ENCODE measurements around the gene GMNN. TPM values are rescaled to one million over a fixed set of nuclear protein-coding genes. Genes with fewer than 3 reads are reported as not detected.

Gene GMNN
- total and polyA plus RNA-seq, 2 donors (not counting 1 experiment from before 2014, with no cell fraction given): 3.8 to 7.3 TPM

DNA sequence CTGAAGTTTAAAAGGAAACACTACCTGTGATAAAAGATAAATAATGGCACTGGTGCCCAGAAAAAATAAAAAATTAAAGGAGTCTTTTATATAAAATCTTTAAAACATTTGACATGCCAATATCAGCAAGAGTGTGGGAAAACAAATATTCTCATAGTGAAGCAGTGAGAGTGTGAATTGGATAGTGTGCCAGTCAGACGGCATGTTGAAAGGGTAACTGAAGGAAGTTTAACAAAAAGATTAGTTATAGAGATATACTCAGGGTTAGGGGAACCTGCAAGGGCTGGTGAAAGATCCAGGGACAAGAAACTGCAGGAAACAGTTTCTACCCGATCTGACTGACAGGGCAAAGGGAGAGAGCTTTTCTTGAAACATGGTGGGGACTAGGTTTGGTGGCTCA, 22.2 kb upstream of the GMNN start:
- no peak overlapping the region for H2AFZ ChIP-seq (ENCODE audit: insufficient read depth, low read depth, low read length, poor library complexity, severe bottlenecking)
- H3K4me1 ChIP-seq (ENCODE audit: control insufficient read depth in 2 of 2, insufficient read depth in 2 of 2, low read length in 2 of 2): peaks cover 3 to 9% of the 10 kb centered on the region in 2 donors
- Mint-ChIP-seq H3K9me3 (ENCODE audit: insufficient read depth) (no peaks in the 10 kb centered on the region), H3K4me3 (no peak overlapping the region), H3K27me3 (peaks cover 7% of the 10 kb centered on the region), H3K27ac (no peak overlapping the region), H3K4me1 (peaks cover 7% of the 10 kb centered on the region)
- H3K27ac ChIP-seq (ENCODE audit: low read length in 2 of 2): no peak overlapping the region
- TF ChIP-seq, protein P1, sequence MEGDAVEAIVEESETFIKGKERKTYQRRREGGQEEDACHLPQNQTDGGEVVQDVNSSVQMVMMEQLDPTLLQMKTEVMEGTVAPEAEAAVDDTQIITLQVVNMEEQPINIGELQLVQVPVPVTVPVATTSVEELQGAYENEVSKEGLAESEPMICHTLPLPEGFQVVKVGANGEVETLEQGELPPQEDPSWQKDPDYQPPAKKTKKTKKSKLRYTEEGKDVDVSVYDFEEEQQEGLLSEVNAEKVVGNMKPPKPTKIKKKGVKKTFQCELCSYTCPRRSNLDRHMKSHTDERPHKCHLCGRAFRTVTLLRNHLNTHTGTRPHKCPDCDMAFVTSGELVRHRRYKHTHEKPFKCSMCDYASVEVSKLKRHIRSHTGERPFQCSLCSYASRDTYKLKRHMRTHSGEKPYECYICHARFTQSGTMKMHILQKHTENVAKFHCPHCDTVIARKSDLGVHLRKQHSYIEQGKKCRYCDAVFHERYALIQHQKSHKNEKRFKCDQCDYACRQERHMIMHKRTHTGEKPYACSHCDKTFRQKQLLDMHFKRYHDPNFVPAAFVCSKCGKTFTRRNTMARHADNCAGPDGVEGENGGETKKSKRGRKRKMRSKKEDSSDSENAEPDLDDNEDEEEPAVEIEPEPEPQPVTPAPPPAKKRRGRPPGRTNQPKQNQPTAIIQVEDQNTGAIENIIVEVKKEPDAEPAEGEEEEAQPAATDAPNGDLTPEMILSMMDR (IDR thresholded peaks at IDR 0.05): no peak
- no peak for TF ChIP-seq EZH2 (IDR thresholded peaks at IDR 0.05; ENCODE audit: borderline replicate concordance, insufficient read depth, low read depth, low read length, poor library complexity, severe bottlenecking)
- no peak overlapping the region for H3K4me3 ChIP-seq (ENCODE audit: control extremely low read depth in 1 of 5, extremely low read depth in 1 of 5, insufficient read depth in 1 of 5, low read depth in 2 of 5, low read length in 4 of 5)
- CTCF ChIA-PET: interaction anchor here (1.0 kb wide), 1 partner anchor 274 kb away, joined by 3 read pairs; no protein-coding TSS in a partner anchor
- ATAC-seq (ENCODE audit: low read depth) (no peak), DNase-seq (no peak)
- no peaks in the 10 kb centered on the region for H3K79me2 ChIP-seq (ENCODE audit: control insufficient read depth, insufficient read depth, low read length)
- POLR2A ChIA-PET: no interaction called here
- intact Hi-C loops (cut with micrococcal nuclease): no loop called here
- H3K9ac ChIP-seq (ENCODE audit: low read length): no peak overlapping the region
- no peaks in the 10 kb centered on the region for H4K20me1 ChIP-seq (ENCODE audit: control insufficient read depth, insufficient read depth, low read length, poor library complexity, severe bottlenecking)
- no peak overlapping the region for H3K4me2 ChIP-seq (replicated peaks; ENCODE audit: low read depth, low read length, poor library complexity, severe bottlenecking)
- 64% methylated on average over 2 of the region's 2 CpGs for WGBS (ENCODE audit: insufficient coverage)
- no peaks in the 10 kb centered on the region for H3K27me3 ChIP-seq (replicated peaks in 1 of 4; ENCODE audit: control extremely low read depth in 1 of 4, control insufficient read depth in 3 of 4, insufficient read depth in 4 of 4, low read length in 3 of 4)
- H3K36me3 ChIP-seq (replicated peaks in 1 of 2; ENCODE audit: control extremely low read depth in 1 of 2, control insufficient read depth in 1 of 2, extremely low read depth in 1 of 2, insufficient read depth in 2 of 2, low read length in 1 of 2): no peaks in the 10 kb centered on the region
- no peaks in the 10 kb centered on the region for H3K9me3 ChIP-seq (ENCODE audit: control extremely low read depth in 1 of 3, control insufficient read depth in 2 of 3, insufficient read depth in 1 of 3, low read length in 2 of 3)

DNA sequence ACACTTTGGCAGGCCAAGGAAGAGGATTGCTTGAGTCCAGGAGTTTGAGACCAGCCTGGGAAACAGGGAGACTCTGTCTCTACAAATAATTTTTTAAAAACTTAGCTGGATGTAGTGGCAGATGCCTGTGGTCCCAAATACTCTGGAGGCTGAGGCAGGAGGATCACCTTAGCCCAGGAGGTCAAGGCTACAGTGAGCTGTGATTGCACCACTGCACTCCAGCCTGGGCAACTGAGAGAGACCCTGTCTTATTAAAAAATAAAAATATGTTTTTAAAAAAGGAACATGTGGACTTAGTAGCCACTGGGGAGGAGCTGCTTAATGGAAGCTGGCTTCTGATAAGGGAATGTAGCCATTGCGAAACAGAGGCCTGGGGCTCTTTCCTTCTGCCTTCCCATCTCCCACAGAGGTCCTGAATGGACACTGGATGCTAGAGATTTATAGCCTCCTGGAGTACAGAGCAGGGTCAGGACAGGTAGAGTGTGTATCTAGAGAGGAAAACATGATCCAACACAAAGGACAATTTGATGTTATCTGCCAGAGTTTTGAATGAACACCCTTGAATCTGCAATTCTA, 21.7 kb upstream of the GMNN start:
- no peaks in the 10 kb centered on the region for H3K79me2 ChIP-seq (ENCODE audit: control insufficient read depth, insufficient read depth, low read length)
- peaks cover 3 to 9% of the 10 kb centered on the region in 2 donors for H3K4me1 ChIP-seq (ENCODE audit: control insufficient read depth in 2 of 2, insufficient read depth in 2 of 2, low read length in 2 of 2)
- peaks cover 7% of the 10 kb centered on the region for H3K27me3 Mint-ChIP-seq
- intact Hi-C loops (cut with micrococcal nuclease): no loop called here
- H3K9me3 ChIP-seq (ENCODE audit: control extremely low read depth in 1 of 3, control insufficient read depth in 2 of 3, insufficient read depth in 1 of 3, low read length in 2 of 3): no peaks in the 10 kb centered on the region
- CTCF ChIA-PET: interaction anchor here (1.0 kb wide), 1 partner anchor 274 kb away, joined by 3 read pairs; no protein-coding TSS in a partner anchor
- peaks cover 7% of the 10 kb centered on the region for H3K4me1 Mint-ChIP-seq
- no peak overlapping the region for H3K4me3 Mint-ChIP-seq
- no peak overlapping the region for H3K9ac ChIP-seq (ENCODE audit: low read length)
- no peaks in the 10 kb centered on the region for H3K27me3 ChIP-seq (replicated peaks in 1 of 4; ENCODE audit: control extremely low read depth in 1 of 4, control insufficient read depth in 3 of 4, insufficient read depth in 4 of 4, low read length in 3 of 4)
- H3K9me3 Mint-ChIP-seq (ENCODE audit: insufficient read depth): no peaks in the 10 kb centered on the region
- DNase-seq (no peak), ATAC-seq (ENCODE audit: low read depth) (no peak)
- H4K20me1 ChIP-seq (ENCODE audit: control insufficient read depth, insufficient read depth, low read length, poor library complexity, severe bottlenecking): no peaks in the 10 kb centered on the region
- no CpG with 5 or more reads among the region's 1 CpG for WGBS (ENCODE audit: insufficient coverage)
- no peak overlapping the region for H3K27ac ChIP-seq (ENCODE audit: low read length in 2 of 2)
- no peak overlapping the region for H3K4me3 ChIP-seq (ENCODE audit: control extremely low read depth in 1 of 5, extremely low read depth in 1 of 5, insufficient read depth in 1 of 5, low read depth in 2 of 5, low read length in 4 of 5)
- H3K36me3 ChIP-seq (replicated peaks in 1 of 2; ENCODE audit: control extremely low read depth in 1 of 2, control insufficient read depth in 1 of 2, extremely low read depth in 1 of 2, insufficient read depth in 2 of 2, low read length in 1 of 2): no peaks in the 10 kb centered on the region
- POLR2A ChIA-PET: no interaction called here
- no peak overlapping the region for H3K4me2 ChIP-seq (replicated peaks; ENCODE audit: low read depth, low read length, poor library complexity, severe bottlenecking)
- no peak for TF ChIP-seq EZH2 (IDR thresholded peaks at IDR 0.05; ENCODE audit: borderline replicate concordance, insufficient read depth, low read depth, low read length, poor library complexity, severe bottlenecking)
- TF ChIP-seq, protein P1 (IDR thresholded peaks at IDR 0.05): no peak
- no peak overlapping the region for H3K27ac Mint-ChIP-seq
- H2AFZ ChIP-seq (ENCODE audit: insufficient read depth, low read depth, low read length, poor library complexity, severe bottlenecking): no peak overlapping the region
